HG03066 (cell line): ENCODE results near the gene PTPRN2.

Experiments
- ATAC-seq: cut with Tn5 transposase; IDR thresholded peaks from one replicate; pipeline ENCODE4 v1.9.1; 2021; ENCODE audit warnings: low read depth; ENCODE audit not compliant: unreplicated experiment

Gene PTPRN2

GRCh38 chr7:158140538-158141220 lies 446.9 kb downstream of the PTPRN2 start:
- no peak for ATAC-seq

DNA sequence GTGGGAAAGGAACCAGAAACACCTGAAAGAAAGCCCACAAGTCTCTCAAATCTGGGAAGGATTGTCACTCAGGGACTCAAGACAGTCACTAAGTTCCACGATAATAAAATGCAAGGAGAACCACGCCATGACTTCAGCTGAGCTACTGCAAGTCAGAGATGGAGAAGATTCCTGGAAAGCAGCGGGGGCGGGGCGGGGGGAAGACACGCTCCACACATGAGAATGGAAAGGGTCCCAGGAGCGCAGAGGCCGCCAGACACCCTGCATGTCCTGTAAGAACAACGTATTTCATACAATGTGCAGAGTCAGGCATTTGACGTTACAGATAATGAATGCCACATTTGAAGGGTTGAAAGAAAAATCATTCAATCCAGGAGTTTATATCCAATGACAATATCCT lies 448.1 kb downstream of the PTPRN2 start:
- no peak for ATAC-seq

DNA sequence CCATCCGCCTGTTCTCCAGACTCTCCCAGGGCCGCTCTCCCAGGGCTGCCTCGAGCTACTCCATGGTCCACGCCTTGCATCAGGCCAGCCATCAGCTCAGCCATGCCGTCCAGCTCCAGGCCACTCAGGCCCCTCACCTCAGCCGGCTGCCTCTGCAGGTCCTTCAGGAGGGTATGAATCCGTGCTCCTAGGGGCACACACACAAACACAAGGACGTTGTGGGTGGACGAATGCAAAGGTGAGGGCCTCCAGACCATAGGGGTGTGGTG lies 449.4 kb downstream of the PTPRN2 start:
- ATAC-seq, result no peak

- ATAC-seq, result no peak
Measured at GRCh38 chr7:158137516-158138328, 449.9 kb downstream of the PTPRN2 start.

- ATAC-seq, result no peak
Measured at GRCh38 chr7:158135931-158136330, 451.7 kb downstream of the PTPRN2 start.

DNA sequence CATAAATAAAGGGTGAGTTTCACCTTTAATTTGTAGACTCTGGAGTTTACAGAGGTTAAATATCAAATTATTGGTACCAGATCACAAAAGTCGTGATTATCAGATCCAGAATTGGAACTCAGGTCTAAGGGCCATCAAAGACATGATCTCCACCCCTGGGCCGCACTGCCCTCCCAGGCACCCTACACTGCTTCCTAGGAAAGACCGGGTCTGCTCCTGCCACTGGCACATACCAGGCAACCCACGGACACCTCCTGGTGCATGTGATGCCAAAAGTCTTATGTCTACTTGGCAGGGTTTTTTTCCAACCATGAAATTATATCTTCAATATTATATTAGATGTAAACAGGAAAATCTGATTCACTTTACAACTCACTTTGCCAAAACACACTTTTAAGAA lies 452.8 kb downstream of the PTPRN2 start:
- ATAC-seq, result no peak

- ATAC-seq, result no peak
Measured at GRCh38 chr7:158133515-158134271, 453.9 kb downstream of the PTPRN2 start.

GRCh38 chr7:158133057-158133456 lies 454.6 kb downstream of the PTPRN2 start:
- ATAC-seq, result no peak

DNA sequence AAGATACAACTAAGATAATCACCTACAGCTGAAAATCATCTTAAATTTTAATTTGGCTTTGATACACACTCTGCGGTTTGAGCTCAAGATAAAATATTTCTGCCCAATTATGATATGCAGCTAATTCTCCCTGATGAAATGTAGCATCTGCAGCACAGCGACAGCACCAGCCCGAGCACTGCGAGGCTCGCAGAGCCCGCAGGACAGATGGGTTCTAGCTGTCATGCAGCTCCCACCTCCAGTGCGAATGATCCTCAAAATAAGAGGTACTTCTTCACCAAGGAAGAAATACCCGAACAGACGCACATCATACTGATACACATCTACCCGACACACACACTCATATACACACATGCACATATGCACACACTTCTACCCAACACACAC lies 457.6 kb downstream of the PTPRN2 start:
- no peak for ATAC-seq

GRCh38 chr7:158129037-158130022 lies 458.3 kb downstream of the PTPRN2 start:
- ATAC-seq, result no peak

- no peak for ATAC-seq
Measured at GRCh38 chr7:158128572-158128971, 459.1 kb downstream of the PTPRN2 start.

GRCh38 chr7:158127241-158127640 lies 460.4 kb downstream of the PTPRN2 start:
- ATAC-seq, result no peak

- no peak for ATAC-seq
Measured at GRCh38 chr7:158126661-158127060, 461.0 kb downstream of the PTPRN2 start.

- ATAC-seq, result no peak
Measured at GRCh38 chr7:158125721-158126120, 461.9 kb downstream of the PTPRN2 start.

- ATAC-seq, result no peak
Measured at GRCh38 chr7:158125091-158125490, 462.5 kb downstream of the PTPRN2 start.

DNA sequence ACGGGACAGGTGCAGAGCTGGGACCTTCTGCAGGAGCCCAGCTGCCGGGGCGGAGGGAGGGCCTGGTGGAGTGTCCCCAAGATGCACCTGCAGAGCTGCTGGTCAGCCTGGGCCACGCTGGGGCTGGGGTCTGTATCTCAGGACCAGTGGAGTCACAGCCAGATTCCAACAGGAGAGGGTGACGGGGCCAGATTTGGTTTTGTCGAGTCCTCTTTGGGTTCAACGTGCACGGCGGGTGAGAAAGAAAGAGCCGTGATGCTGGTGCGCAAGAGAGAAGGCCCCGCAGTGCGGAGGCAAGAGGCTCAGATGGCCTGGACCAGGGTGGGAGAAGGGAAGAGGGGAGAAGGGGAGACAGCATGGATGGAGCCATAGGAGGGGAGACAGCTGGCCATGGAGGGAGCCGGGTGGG lies 462.9 kb downstream of the PTPRN2 start:
- no peak for ATAC-seq

GRCh38 chr7:158123753-158124152 lies 463.9 kb downstream of the PTPRN2 start:
- ATAC-seq, result no peak

DNA sequence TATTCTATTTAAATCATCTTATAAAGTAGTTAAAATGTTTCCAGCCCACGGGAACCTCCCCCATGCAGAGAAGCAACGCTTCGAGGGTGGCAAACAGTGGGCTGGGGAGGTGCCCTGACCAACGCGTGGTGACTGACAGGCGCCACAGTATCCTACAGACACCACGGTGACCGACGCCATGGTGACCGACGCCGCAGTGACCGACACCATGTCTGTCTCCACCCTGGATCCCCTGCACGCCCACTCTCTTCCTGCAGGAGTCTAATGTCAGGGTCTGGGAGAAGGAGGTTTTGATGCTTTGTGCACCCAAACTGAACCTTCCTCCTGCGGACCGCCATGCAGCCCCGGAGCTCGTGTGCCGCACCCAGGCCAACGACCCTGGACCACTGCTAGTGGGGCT lies 464.4 kb downstream of the PTPRN2 start:
- ATAC-seq, result no peak

- no peak for ATAC-seq
Measured at GRCh38 chr7:158121441-158122045, 466.1 kb downstream of the PTPRN2 start.

GRCh38 chr7:158120716-158121115 lies 466.9 kb downstream of the PTPRN2 start:
- ATAC-seq, result no peak
